Measurements from ENCODE around the gene PDIK1L. TPM values are rescaled to one million over a fixed set of nuclear protein-coding genes. Genes with fewer than 3 reads are reported as not detected.

PDIK1L gene
- total RNA-seq, 1 experiment from 2014 or later: 7.6 TPM

GRCh38 chr1:26169198-26169554, 57.6 kb downstream of the PDIK1L start:
- peak overlapping the region; percentile 95; the same call in 1 of the 2 replicates for H2AFZ ChIP-seq
- H3K4me1 ChIP-seq (replicated peaks; ENCODE audit: insufficient read depth): peaks cover 6% of the 10 kb centered on the region; the same call in 1 of the 2 replicates
- POLR2A ChIA-PET (ENCODE audit: unreplicated experiment): interaction anchor here (0.5 kb wide), 1 partner anchor 8 kb away, joined by 5 read pairs; the partner anchor contains the start of gene CNKSR1
- intact Hi-C loops (cut with micrococcal nuclease; ENCODE audit: unreplicated experiment): loop anchor here (10.0 kb wide), 1 partner anchor 274 kb away; no protein-coding TSS in a partner anchor
- DNase-seq: no peak
- no peak overlapping the region for H3K27ac ChIP-seq
- CTCF ChIA-PET: interaction anchor here (1.0 to 1.4 kb wide), 3 partner anchors 13 to 248 kb away, joined by 3 to 8 read pairs (median 3); no protein-coding TSS in a partner anchor
- TF ChIP-seq EZH2 (IDR thresholded peaks at IDR 0.05; ENCODE audit: low read depth) (no peak), CTCF (conservative IDR thresholded peaks at IDR 0.05) (no peak)
- peak overlapping the region; percentile 96 for H3K4me2 ChIP-seq
- no peaks in the 10 kb centered on the region for H3K36me3 ChIP-seq (ENCODE audit: low read depth)
- no peaks in the 10 kb centered on the region for H4K20me1 ChIP-seq (ENCODE audit: insufficient read depth)
- H3K9me3 ChIP-seq (ENCODE audit: insufficient read depth, low read depth): no peaks in the 10 kb centered on the region
- no peaks in the 10 kb centered on the region for H3K9me2 ChIP-seq (ENCODE audit: insufficient read depth)
- BruUV-seq (replicated peaks): no TSS peak
- H3K4me3 ChIP-seq: peak overlapping the region; percentile 99; the same call in 1 of the 2 replicates
- H3K27me3 ChIP-seq (ENCODE audit: insufficient read depth, low read depth): no peaks in the 10 kb centered on the region
- 0 out of 2 replicates have a peak, but pooled peaks cover 8% of the 10 kb centered on the region for H3F3A ChIP-seq (ENCODE audit: insufficient read depth, low read depth)
- peaks cover 16% of the 10 kb centered on the region for H3K79me2 ChIP-seq (ENCODE audit: low read depth)

GRCh38 chr1:26169669-26170471, 58.2 kb downstream of the PDIK1L start, which contains the start of gene ZNF593:
Gene ZNF593 (plus strand): TSS chr1:26169908. CDS start chr1:26169984, 76 bp downstream.
- TF ChIP-seq CTCF (conservative IDR thresholded peaks at IDR 0.05): peak; percentile 86
- TF ChIP-seq EZH2 (IDR thresholded peaks at IDR 0.05; ENCODE audit: low read depth): no peak
- POLR2A ChIA-PET (ENCODE audit: unreplicated experiment): interaction anchor here (0.5 to 0.6 kb wide), 2 partner anchors 8 to 31 kb away, joined by 3 to 5 read pairs; partner anchors contain the start of gene CNKSR1
- H3K36me3 ChIP-seq (ENCODE audit: low read depth): no peaks in the 10 kb centered on the region

GRCh38 chr1:26170472-26170821, 58.8 kb downstream of the PDIK1L start:
- CTCF ChIA-PET: interaction anchor here (1.0 to 1.4 kb wide), 2 partner anchors 64 to 247 kb away, joined by 3 to 8 read pairs; partner anchors contain the start of gene CEP85
- no peaks in the 10 kb centered on the region for H3K9me2 ChIP-seq (ENCODE audit: insufficient read depth)
- H3K9me3 ChIP-seq (ENCODE audit: insufficient read depth, low read depth): no peaks in the 10 kb centered on the region
- no peak for TF ChIP-seq EZH2 (IDR thresholded peaks at IDR 0.05; ENCODE audit: low read depth)
- TF ChIP-seq CTCF (conservative IDR thresholded peaks at IDR 0.05): no peak
- H3F3A ChIP-seq (ENCODE audit: insufficient read depth, low read depth): 0 out of 2 replicates have a peak, but pooled peaks cover 16% of the 10 kb centered on the region
- H3K79me2 ChIP-seq (ENCODE audit: low read depth): peaks cover 16% of the 10 kb centered on the region
- peak overlapping the region; percentile 96 for H3K4me2 ChIP-seq
- H2AFZ ChIP-seq: peak overlapping the region; percentile 95; the same call in 1 of the 2 replicates
- peaks cover 6% of the 10 kb centered on the region; the same call in 1 of the 2 replicates for H3K4me1 ChIP-seq (replicated peaks; ENCODE audit: insufficient read depth)
- no TSS peak for BruUV-seq (replicated peaks)
- H3K27me3 ChIP-seq (ENCODE audit: insufficient read depth, low read depth): no peaks in the 10 kb centered on the region
- no peak overlapping the region for H3K27ac ChIP-seq
- no peak for DNase-seq
- H3K4me3 ChIP-seq: peak overlapping the region; percentile 99
- intact Hi-C loops (cut with micrococcal nuclease; ENCODE audit: unreplicated experiment): loop anchor here (10.0 kb wide), 1 partner anchor 244 kb away; the partner anchor contains the start of gene LIN28A
- POLR2A ChIA-PET (ENCODE audit: unreplicated experiment): interaction anchor here (0.6 kb wide), 1 partner anchor 30 kb away, joined by 3 read pairs; no protein-coding TSS in a partner anchor
- no peaks in the 10 kb centered on the region for H4K20me1 ChIP-seq (ENCODE audit: insufficient read depth)
- no peaks in the 10 kb centered on the region for H3K36me3 ChIP-seq (ENCODE audit: low read depth)

More at GRCh38 chr1:26169669-26170471, 58.2 kb downstream of the PDIK1L start, which contains the start of gene ZNF593:
- H3K4me3 ChIP-seq: peak within 1 kb of the TSS; percentile 99
- no peaks in the 10 kb centered on the region for H3K9me2 ChIP-seq (ENCODE audit: insufficient read depth)
- peak; percentile 81 to 89 for DNase-seq
- H3K9me3 ChIP-seq (ENCODE audit: insufficient read depth, low read depth): no peaks in the 10 kb centered on the region
- intact Hi-C loops (cut with micrococcal nuclease; ENCODE audit: unreplicated experiment): loop anchor here (10.0 kb wide), 2 partner anchors 245 to 275 kb away; partner anchors contain the start of gene LIN28A
- peak within 1 kb of the TSS; percentile 96 for H3K4me2 ChIP-seq
- H3K27ac ChIP-seq: no peak within 1 kb of the TSS
- peaks cover 6% of the 10 kb centered on the region; the same call in 1 of the 2 replicates for H3K4me1 ChIP-seq (replicated peaks; ENCODE audit: insufficient read depth)
- H3K79me2 ChIP-seq (ENCODE audit: low read depth): peaks cover 16% of the 10 kb centered on the region
- peak within 1 kb of the TSS; percentile 95 for H2AFZ ChIP-seq
- H4K20me1 ChIP-seq (ENCODE audit: insufficient read depth): no peaks in the 10 kb centered on the region
- H3K27me3 ChIP-seq (ENCODE audit: insufficient read depth, low read depth): no peaks in the 10 kb centered on the region
- CTCF ChIA-PET: interaction anchor here (1.0 to 1.4 kb wide), 4 partner anchors 14 to 247 kb away, joined by 3 to 8 read pairs (median 3); partner anchors contain the start of gene CEP85
- H3F3A ChIP-seq (ENCODE audit: insufficient read depth, low read depth): 0 out of 2 replicates have a peak, but pooled peaks cover 10% of the 10 kb centered on the region
- TSS peak; percentile 75 for BruUV-seq (replicated peaks)
